ENCODE results near the gene TRIM51.
"Not testable (repeated sequence)": the region's sequence is repeated elsewhere in the genome, so short reads cannot be mapped to it uniquely, and the experiment has no call there.

TRIM51 gene, protein sequence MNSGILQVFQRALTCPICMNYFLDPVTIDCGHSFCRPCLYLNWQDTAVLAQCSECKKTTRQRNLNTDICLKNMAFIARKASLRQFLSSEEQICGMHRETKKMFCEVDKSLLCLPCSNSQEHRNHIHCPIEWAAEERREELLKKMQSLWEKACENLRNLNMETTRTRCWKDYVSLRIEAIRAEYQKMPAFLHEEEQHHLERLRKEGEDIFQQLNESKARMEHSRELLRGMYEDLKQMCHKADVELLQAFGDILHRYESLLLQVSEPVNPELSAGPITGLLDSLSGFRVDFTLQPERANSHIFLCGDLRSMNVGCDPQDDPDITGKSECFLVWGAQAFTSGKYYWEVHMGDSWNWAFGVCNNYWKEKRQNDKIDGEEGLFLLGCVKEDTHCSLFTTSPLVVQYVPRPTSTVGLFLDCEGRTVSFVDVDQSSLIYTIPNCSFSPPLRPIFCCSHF

DNA sequence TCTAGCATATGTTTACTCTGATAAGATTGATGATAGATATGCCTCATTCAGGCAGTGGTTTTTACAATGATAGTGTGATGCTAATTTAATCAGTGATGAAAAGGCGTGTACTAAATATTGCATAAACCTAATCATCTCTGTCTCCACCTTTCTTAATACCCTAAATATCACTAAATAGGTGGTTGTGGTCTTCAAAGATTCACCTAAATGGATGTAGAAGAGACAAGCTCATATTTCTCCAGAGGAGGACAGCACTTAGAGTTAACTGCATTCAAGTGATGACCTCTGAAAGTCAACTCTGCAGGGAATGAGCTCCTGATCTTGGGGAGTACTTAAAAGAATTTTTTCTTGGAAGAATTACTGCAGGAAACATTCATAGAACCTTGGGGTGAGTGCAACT lies at the start of gene TRIM51:
Gene TRIM51 (plus strand): TSS at position 301 of the 400 bp plus-strand sequence. CDS start 2,132 bp downstream, outside the sequence.
- not testable (repeated sequence) for H3K4me3 ChIP-seq (ENCODE audit: low read depth in 1 of 5, low read length in 5 of 5)

DNA sequence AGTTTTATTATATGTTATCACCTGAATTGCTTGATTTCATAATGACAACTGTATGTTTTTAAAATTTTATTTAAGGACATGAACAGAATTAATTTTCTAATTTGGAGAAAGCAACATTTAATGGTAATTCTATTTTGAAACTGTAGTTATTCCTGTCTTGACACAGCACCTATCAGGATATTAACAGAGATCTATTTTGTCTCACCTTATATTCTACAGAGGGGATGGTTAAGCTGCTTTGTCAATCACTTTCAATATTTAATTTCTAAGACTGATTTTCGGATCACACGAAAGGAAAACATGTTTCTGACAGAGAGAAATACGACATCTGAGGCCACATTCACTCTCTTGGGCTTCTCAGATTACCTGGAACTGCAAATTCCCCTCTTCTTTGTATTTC lies 44.6 kb upstream of the TRIM51 start, which contains the start of gene OR5D16:
Gene OR5D16 (plus strand): TSS at position 301 of the 400 bp plus-strand sequence. CDS start 0 bp downstream, at position 301.
- H3K27ac ChIP-seq (ENCODE audit: low read depth, low read length) = no peak within 1 kb of the TSS
- H3K9me3 ChIP-seq (ENCODE audit: control insufficient read depth in 5 of 5, low read length in 5 of 5) = peaks cover 0 to 2% (median 0%) of the 10 kb centered on the region in 5 donors
- no peaks in the 10 kb centered on the region for H3K27me3 ChIP-seq (ENCODE audit: control insufficient read depth in 5 of 5, insufficient read depth in 4 of 5, low read length in 5 of 5)
- no peak within 1 kb of the TSS for H3K4me3 ChIP-seq (ENCODE audit: low read depth in 1 of 5, low read length in 5 of 5)
- H3K36me3 ChIP-seq (ENCODE audit: control insufficient read depth in 5 of 5, insufficient read depth in 5 of 5, low read length in 5 of 5) = no peaks in the 10 kb centered on the region
- H3K9ac ChIP-seq (ENCODE audit: low read length in 5 of 5) = no peak within 1 kb of the TSS
- H3K4me1 ChIP-seq (ENCODE audit: control insufficient read depth in 5 of 5, insufficient read depth in 5 of 5, low read length in 5 of 5) = peaks cover 0 to 5% (median 0%) of the 10 kb centered on the region in 5 donors

More for the DNA sequence above, at the start of gene TRIM51:
- H3K27ac ChIP-seq (ENCODE audit: low read depth, low read length); H3K4me1 ChIP-seq (ENCODE audit: control insufficient read depth in 5 of 5, insufficient read depth in 5 of 5, low read length in 5 of 5); H3K27me3 ChIP-seq (ENCODE audit: control insufficient read depth in 5 of 5, insufficient read depth in 4 of 5, low read length in 5 of 5); H3K9me3 ChIP-seq (ENCODE audit: control insufficient read depth in 5 of 5, low read length in 5 of 5); H3K9ac ChIP-seq (ENCODE audit: low read length in 5 of 5); H3K36me3 ChIP-seq (ENCODE audit: control insufficient read depth in 5 of 5, insufficient read depth in 5 of 5, low read length in 5 of 5): not testable (repeated sequence)

DNA sequence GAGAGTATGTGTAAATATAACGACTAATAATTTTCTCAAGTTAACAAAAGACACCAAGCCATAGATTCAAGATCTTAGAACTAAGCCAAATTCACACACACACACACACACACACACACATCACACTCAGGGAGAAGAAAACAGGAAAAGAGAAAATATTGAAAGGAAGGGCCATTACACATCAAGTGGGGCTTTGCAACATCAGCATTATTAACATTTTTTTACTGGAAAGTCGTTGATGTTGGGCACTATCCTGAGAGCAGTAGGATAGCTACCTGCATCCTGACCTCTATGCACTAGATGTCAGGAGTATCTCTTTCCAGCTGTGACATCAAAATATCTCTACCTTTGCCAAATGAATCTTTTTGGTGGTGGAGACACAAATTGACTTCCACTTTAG lies 35.6 kb upstream of the TRIM51 start:
- H3K4me1 ChIP-seq (ENCODE audit: control insufficient read depth in 5 of 5, insufficient read depth in 5 of 5, low read length in 5 of 5) = peaks cover 0 to 3% (median 0%) of the 10 kb centered on the region in 5 donors
- no peak overlapping the region for H3K9ac ChIP-seq (ENCODE audit: low read length in 5 of 5)

DNA sequence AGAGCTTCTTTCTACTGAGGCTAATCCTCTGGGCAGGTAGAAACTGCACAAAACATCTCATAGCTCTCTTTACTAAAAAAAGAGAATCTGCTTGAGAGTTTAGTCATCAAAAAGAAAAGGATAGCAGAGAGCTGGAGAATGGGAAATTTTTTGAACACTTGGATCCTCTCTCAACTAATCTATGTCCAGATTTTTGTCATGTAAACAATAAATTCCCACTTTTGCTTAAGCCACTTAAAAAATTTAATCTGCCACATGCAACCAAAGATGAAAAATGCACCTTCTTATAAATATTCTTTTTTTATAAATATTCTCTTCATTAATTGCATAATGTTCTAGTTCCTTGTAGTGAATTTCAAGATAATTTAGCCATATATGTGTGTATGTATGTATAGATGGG lies 34.1 kb upstream of the TRIM51 start:
- Histone ChIP-seq H3K4me3 (ENCODE audit: low read depth in 1 of 5, low read length in 5 of 5) (no peak overlapping the region), H3K27me3 (ENCODE audit: control insufficient read depth in 5 of 5, insufficient read depth in 4 of 5, low read length in 5 of 5) (no peaks in the 10 kb centered on the region), H3K9ac (ENCODE audit: low read length in 5 of 5) (no peak overlapping the region), H3K27ac (ENCODE audit: low read depth, low read length) (no peak overlapping the region), H3K4me1 (ENCODE audit: control insufficient read depth in 5 of 5, insufficient read depth in 5 of 5, low read length in 5 of 5) (peaks cover 0 to 3% (median 0%) of the 10 kb centered on the region in 5 donors), H3K36me3 (ENCODE audit: control insufficient read depth in 5 of 5, insufficient read depth in 5 of 5, low read length in 5 of 5) (no peaks in the 10 kb centered on the region), H3K9me3 (ENCODE audit: control insufficient read depth in 5 of 5, low read length in 5 of 5) (no peaks in the 10 kb centered on the region)

More for the DNA sequence above, 35.6 kb upstream of the TRIM51 start:
- Histone ChIP-seq H3K36me3 (ENCODE audit: control insufficient read depth in 5 of 5, insufficient read depth in 5 of 5, low read length in 5 of 5) (no peaks in the 10 kb centered on the region), H3K9me3 (ENCODE audit: control insufficient read depth in 5 of 5, low read length in 5 of 5) (no peaks in the 10 kb centered on the region), H3K4me3 (ENCODE audit: low read depth in 1 of 5, low read length in 5 of 5) (no peak overlapping the region), H3K27me3 (ENCODE audit: control insufficient read depth in 5 of 5, insufficient read depth in 4 of 5, low read length in 5 of 5) (no peaks in the 10 kb centered on the region), H3K27ac (ENCODE audit: low read depth, low read length) (no peak overlapping the region)

DNA sequence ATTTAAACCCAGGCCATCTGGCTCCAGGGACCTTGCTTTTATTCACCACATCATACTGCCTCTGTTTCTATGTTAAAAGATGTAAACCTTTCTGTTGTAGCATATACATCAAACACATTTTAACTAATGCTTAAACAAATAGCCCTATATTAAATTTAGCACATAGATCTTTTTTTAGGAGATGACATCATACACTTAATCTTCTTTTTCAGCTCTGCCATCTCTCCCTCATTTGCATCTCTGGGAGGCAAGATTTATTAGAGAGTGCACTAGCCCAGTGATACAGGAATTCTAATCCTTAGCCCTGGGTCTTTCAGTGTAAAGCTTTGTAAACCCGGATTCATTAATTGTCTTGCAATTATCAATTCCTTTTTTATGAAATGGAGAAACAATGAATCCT lies 31.0 kb upstream of the TRIM51 start:
- Histone ChIP-seq H3K4me1 (ENCODE audit: control insufficient read depth in 5 of 5, insufficient read depth in 5 of 5, low read length in 5 of 5) (peaks cover 0 to 3% (median 0%) of the 10 kb centered on the region in 5 donors), H3K9ac (ENCODE audit: low read length in 5 of 5) (no peak overlapping the region), H3K27me3 (ENCODE audit: control insufficient read depth in 5 of 5, insufficient read depth in 4 of 5, low read length in 5 of 5) (no peaks in the 10 kb centered on the region), H3K9me3 (ENCODE audit: control insufficient read depth in 5 of 5, low read length in 5 of 5) (peaks cover 0 to 2% (median 0%) of the 10 kb centered on the region in 5 donors), H3K4me3 (ENCODE audit: low read depth in 1 of 5, low read length in 5 of 5) (no peak overlapping the region), H3K36me3 (ENCODE audit: control insufficient read depth in 5 of 5, insufficient read depth in 5 of 5, low read length in 5 of 5) (no peaks in the 10 kb centered on the region), H3K27ac (ENCODE audit: low read depth, low read length) (no peak overlapping the region)

DNA sequence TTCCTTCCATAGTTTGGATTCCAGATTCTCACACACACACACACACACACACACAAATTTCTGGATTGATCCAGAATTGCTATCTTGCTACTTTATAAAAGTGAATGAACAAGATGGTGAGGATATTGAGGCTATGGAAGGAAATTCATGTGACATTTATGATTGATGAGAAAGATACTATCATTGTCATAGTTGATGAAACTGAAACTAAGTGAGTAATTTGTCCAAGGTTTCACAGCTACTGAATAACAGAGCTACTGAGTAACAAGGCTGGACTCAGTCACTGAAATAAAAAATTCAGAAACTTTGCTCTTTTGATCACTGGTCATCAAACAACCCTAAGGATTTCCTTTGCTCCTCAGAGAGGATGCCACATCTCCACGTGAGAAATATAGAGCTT lies 28.4 kb upstream of the TRIM51 start:
- Histone ChIP-seq H3K36me3 (ENCODE audit: control insufficient read depth in 5 of 5, insufficient read depth in 5 of 5, low read length in 5 of 5) (no peaks in the 10 kb centered on the region), H3K9me3 (ENCODE audit: control insufficient read depth in 5 of 5, low read length in 5 of 5) (peaks cover 0 to 2% (median 0%) of the 10 kb centered on the region in 5 donors), H3K27ac (ENCODE audit: low read depth, low read length) (no peak overlapping the region)

DNA sequence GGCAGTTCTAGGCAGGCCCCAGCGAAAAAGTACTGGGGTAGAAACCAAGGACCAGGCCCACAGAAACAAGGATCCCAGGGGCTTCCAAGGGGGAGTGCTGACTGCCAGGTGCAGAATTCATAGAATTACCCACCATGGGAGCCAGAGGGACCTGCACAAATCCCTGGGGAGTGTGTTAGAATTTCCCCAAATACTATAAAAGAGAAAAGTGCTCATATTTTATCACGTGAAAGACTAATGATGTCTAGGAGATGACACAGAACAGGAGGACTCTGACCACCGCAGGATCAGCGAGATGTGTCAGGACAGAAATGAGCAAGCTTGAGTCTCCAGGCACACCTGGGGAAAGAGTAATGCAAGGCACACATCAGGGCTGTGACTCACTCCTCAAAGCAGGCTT lies 15.7 kb upstream of the TRIM51 start:
- H3K4me3 ChIP-seq (ENCODE audit: low read depth in 1 of 5, low read length in 5 of 5); H3K9me3 ChIP-seq (ENCODE audit: control insufficient read depth in 5 of 5, low read length in 5 of 5); H3K9ac ChIP-seq (ENCODE audit: low read length in 5 of 5); H3K27ac ChIP-seq (ENCODE audit: low read depth, low read length); H3K27me3 ChIP-seq (ENCODE audit: control insufficient read depth in 5 of 5, insufficient read depth in 4 of 5, low read length in 5 of 5); H3K36me3 ChIP-seq (ENCODE audit: control insufficient read depth in 5 of 5, insufficient read depth in 5 of 5, low read length in 5 of 5); H3K4me1 ChIP-seq (ENCODE audit: control insufficient read depth in 5 of 5, insufficient read depth in 5 of 5, low read length in 5 of 5): not testable (repeated sequence)

More for the DNA sequence above, 28.4 kb upstream of the TRIM51 start:
- Histone ChIP-seq H3K27me3 (ENCODE audit: control insufficient read depth in 5 of 5, insufficient read depth in 4 of 5, low read length in 5 of 5) (no peaks in the 10 kb centered on the region), H3K4me1 (ENCODE audit: control insufficient read depth in 5 of 5, insufficient read depth in 5 of 5, low read length in 5 of 5) (no peaks in the 10 kb centered on the region), H3K4me3 (ENCODE audit: low read depth in 1 of 5, low read length in 5 of 5) (no peak overlapping the region), H3K9ac (ENCODE audit: low read length in 5 of 5) (no peak overlapping the region)

DNA sequence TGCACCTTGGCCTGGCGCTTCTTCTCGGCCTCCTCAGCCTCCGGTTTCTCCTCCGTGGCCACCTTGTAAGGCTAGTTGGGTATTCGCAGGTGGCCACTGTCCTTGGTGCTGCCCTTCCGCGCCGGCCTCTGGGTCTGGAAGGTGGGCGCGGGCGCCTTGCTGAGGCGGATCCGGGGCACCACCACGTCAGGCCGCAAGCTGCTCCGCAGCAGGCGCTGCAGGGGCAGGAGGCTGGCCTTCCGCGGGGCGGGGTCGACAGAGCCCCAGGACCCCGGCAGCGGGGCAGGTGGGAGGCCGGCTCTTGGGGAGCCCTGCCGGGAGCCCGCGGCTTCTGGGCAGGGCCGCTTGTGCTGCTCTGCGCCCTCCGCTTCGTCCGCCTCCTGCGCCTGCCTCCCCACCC lies 10.4 kb upstream of the TRIM51 start:
- H3K27ac ChIP-seq (ENCODE audit: low read depth, low read length); H3K9ac ChIP-seq (ENCODE audit: low read length in 5 of 5); H3K4me1 ChIP-seq (ENCODE audit: control insufficient read depth in 5 of 5, insufficient read depth in 5 of 5, low read length in 5 of 5); H3K36me3 ChIP-seq (ENCODE audit: control insufficient read depth in 5 of 5, insufficient read depth in 5 of 5, low read length in 5 of 5); H3K9me3 ChIP-seq (ENCODE audit: control insufficient read depth in 5 of 5, low read length in 5 of 5); H3K27me3 ChIP-seq (ENCODE audit: control insufficient read depth in 5 of 5, insufficient read depth in 4 of 5, low read length in 5 of 5): not testable (repeated sequence)
- peak overlapping the region in 2 of 5 donors; percentile 33 to 40 for H3K4me3 ChIP-seq (ENCODE audit: low read depth in 1 of 5, low read length in 5 of 5)

DNA sequence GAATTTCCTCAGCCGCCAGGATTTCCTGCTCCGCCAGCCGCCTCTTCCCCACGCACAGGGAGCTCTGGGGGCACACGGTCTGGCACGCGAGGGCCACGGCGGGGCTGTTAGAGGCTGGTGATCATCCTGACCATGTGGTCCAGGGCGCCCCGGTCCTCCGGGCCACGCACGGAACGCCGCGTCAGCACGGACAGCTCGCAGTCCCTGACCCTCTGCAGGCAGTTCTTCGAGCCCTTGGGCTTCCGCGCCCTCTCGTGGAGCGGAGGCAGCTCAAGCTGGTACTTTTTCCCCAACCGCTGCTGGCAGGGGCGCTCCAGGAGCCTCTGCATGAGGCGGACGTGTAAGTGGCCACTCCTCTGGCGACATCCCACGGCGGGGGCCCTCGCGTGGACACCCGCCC lies 10.0 kb upstream of the TRIM51 start:
- H3K9ac ChIP-seq (ENCODE audit: low read length in 5 of 5); H3K9me3 ChIP-seq (ENCODE audit: control insufficient read depth in 5 of 5, low read length in 5 of 5); H3K36me3 ChIP-seq (ENCODE audit: control insufficient read depth in 5 of 5, insufficient read depth in 5 of 5, low read length in 5 of 5); H3K27ac ChIP-seq (ENCODE audit: low read depth, low read length); H3K4me1 ChIP-seq (ENCODE audit: control insufficient read depth in 5 of 5, insufficient read depth in 5 of 5, low read length in 5 of 5); H3K27me3 ChIP-seq (ENCODE audit: control insufficient read depth in 5 of 5, insufficient read depth in 4 of 5, low read length in 5 of 5): not testable (repeated sequence)
- peak overlapping the region in 2 of 5 donors; percentile 33 to 40 for H3K4me3 ChIP-seq (ENCODE audit: low read depth in 1 of 5, low read length in 5 of 5)

DNA sequence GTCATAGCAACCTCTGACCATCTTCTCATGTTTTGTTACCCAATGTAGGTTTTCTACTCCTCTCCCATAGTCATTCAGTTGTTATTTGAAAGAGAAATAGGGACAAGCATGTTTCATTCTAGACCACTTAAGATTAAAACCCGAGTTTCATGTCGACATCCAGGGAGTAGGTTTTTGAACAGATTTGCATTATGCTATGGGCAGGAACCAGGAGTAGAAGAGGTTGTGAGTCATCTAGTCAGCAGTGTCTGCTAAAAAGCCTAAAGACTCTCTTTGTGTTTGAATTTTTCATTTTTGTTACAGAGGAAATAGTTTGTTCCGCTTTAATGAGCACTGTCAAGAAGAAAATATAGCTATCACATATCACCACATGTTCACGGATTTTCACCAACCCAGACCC lies 1.9 kb downstream of the TRIM51 start:
- not testable (repeated sequence) for H3K4me3 ChIP-seq (ENCODE audit: low read depth in 1 of 5, low read length in 5 of 5); H3K36me3 ChIP-seq (ENCODE audit: control insufficient read depth in 5 of 5, insufficient read depth in 5 of 5, low read length in 5 of 5); H3K9ac ChIP-seq (ENCODE audit: low read length in 5 of 5); H3K27me3 ChIP-seq (ENCODE audit: control insufficient read depth in 5 of 5, insufficient read depth in 4 of 5, low read length in 5 of 5); H3K4me1 ChIP-seq (ENCODE audit: control insufficient read depth in 5 of 5, insufficient read depth in 5 of 5, low read length in 5 of 5); H3K9me3 ChIP-seq (ENCODE audit: control insufficient read depth in 5 of 5, low read length in 5 of 5); H3K27ac ChIP-seq (ENCODE audit: low read depth, low read length)

All from subcutaneous abdominal adipose tissue (tissue), 5 donors.